Epidermal melanocyte (primary cell): Measurements from ENCODE around the gene CDH7.

Experiments
- DNase-seq: peaks from one replicate; pipeline ENCODE4 v3.0.0; 2011; ENCODE audit warnings: low spot score; ENCODE audit not compliant: insufficient read length

CDH7 gene, protein sequence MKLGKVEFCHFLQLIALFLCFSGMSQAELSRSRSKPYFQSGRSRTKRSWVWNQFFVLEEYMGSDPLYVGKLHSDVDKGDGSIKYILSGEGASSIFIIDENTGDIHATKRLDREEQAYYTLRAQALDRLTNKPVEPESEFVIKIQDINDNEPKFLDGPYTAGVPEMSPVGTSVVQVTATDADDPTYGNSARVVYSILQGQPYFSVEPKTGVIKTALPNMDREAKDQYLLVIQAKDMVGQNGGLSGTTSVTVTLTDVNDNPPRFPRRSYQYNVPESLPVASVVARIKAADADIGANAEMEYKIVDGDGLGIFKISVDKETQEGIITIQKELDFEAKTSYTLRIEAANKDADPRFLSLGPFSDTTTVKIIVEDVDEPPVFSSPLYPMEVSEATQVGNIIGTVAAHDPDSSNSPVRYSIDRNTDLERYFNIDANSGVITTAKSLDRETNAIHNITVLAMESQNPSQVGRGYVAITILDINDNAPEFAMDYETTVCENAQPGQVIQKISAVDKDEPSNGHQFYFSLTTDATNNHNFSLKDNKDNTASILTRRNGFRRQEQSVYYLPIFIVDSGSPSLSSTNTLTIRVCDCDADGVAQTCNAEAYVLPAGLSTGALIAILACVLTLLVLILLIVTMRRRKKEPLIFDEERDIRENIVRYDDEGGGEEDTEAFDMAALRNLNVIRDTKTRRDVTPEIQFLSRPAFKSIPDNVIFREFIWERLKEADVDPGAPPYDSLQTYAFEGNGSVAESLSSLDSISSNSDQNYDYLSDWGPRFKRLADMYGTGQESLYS

DNA sequence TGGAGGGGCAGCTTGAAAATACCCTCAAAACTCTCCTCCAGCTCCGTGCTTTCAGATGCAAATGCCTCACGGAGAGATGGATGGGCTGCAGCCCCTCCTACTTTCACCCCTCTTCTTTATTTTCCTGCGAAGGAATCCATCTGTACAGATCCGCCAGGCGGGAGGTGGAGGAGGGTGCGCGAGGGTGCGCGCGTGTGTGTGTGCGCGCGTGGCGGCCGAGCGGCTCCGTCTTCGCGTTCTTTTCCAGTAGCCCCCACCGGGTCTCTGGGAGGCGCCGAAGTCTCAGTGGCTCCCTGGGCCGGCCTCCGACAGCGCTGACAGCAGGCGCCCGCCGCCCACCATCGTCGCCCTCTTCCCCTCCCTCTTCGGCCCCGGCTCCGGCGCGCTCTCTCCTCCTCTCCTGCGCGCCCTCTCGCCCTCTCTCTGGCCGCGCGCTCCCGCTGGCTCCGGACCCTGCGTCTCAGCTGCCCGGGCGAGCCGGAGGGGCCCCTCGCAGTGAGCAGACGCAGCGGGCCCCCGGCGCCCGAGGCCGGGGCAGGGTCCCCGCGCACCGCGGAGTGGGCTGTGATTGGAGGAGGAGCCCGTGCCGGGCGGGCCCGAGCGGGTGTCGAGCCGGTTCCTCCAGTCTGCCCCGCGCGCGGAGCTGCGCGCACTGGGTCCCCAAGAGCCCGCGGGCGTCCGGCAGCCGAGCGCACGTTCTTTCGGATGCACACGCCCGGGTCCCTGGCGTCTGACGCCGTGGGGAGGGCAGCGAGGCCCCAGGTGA, at the start of gene CDH7:
Gene CDH7 (plus strand): TSS at position 624 of the 766 bp plus-strand sequence. CDS start 11,831 bp downstream, outside the sequence.
- no peak for DNase-seq

DNA sequence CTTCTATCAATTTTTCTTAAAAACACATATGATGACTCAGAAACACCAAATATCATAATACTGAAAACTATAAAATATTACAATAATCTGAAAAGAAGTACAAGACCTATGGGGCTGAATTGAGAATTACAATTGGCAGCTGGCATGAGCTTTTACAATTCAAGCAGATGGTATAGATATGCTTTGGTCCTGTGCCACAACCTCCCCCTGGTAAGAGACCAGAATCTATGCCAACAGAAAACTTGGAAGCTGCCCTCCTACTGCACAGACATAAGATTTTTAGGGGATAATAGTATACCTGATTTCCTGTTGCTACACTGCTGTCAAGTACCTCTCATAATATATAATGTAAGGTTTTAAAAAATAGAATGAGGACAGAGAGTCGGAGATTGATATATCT, 46.8 kb upstream of the CDH7 start:
- no peak for DNase-seq

GRCh38 chr18:65706646-65707045, 44.2 kb upstream of the CDH7 start:
- no peak for DNase-seq

DNA sequence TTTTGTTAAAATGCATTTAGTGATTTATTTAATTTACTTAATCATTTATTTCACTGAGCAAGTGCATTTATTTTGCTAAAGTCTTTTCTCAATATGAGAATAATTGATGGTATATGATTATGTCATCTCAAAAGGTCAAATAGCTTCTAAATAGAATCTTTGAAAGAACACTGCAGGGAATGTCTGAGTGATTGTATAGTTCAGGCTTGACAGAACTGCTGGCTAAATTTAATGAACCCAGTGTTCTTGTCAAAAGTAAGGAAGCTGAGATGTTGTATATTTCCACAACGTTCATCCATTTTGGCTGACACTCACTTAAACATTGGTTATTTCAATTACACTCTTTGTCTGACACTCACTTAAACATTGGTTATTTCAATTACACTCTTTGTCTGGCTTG, 39.3 kb upstream of the CDH7 start:
- DNase-seq, result no peak

GRCh38 chr18:65721619-65722018, 29.2 kb upstream of the CDH7 start:
- no peak for DNase-seq

GRCh38 chr18:65725251-65726050, 25.4 kb upstream of the CDH7 start:
- DNase-seq, result no peak

- no peak for DNase-seq
These were observed 15.7 kb upstream of the CDH7 start for GRCh38 chr18:65735155-65735554.

DNA sequence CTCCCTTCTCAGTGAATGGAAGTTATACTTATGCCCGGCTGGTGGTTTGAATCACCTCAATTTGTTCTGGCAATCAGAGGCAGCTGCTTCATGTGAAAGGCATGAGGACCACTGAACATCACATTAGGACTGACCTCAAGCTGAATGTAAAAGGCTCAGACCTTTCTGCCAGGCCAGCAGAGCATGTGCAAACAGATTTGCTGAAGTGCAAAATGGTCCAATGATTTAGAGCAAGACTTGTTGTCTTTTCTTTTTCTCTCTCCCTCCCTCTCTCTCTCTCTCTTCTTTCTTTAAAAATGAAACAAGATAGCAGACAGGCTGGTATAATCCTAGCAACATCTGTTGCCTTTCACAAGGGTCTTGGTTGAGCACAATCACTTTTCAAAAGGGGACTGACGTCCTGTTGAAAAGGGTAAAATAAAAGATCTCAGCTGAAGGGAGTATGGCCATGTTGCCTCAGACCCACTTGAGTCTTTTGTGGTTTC, 13.3 kb upstream of the CDH7 start:
- DNase-seq, result no peak

GRCh38 chr18:65746936-65747335, 3.9 kb upstream of the CDH7 start:
- no peak for DNase-seq

DNA sequence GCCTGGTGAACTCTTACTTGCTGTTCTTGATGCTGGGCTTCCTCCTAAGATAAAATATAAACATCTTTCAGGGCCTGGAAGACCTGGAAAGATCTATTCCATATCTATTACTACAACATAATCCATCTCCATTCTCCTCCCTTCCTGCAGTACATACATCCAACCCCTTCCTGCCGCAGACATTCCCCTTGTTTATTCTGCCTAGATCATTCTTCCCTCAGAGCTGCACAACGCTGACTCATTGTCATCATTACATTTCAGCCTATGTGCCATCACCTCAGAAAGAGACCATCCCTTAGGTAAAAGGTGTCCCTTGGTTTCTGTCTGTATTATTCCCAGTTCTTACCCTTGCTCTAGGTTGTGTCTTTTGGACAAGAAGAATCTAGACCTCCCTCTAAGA, 2.5 kb upstream of the CDH7 start:
- no peak for DNase-seq

DNA sequence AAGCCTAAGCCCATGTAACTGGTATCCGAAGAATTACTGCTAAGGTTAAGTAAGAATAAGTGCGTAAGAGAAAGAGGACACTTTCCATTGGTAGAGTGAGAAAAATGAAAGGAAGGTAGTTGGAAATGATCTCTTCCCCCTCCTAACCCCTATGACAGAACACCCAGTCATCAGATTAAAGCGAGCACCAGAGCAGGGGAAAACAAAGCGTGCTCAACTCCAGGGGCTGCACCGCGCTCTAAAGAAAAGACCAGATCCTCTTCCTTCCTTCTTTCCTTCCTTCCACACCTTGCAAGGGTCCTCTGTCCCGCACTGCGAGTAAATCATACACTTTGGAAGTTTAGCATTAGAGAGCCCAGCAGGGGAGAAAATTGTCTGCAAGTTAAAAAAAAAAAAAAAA, 971 bp upstream of the CDH7 start:
- no peak for DNase-seq

DNA sequence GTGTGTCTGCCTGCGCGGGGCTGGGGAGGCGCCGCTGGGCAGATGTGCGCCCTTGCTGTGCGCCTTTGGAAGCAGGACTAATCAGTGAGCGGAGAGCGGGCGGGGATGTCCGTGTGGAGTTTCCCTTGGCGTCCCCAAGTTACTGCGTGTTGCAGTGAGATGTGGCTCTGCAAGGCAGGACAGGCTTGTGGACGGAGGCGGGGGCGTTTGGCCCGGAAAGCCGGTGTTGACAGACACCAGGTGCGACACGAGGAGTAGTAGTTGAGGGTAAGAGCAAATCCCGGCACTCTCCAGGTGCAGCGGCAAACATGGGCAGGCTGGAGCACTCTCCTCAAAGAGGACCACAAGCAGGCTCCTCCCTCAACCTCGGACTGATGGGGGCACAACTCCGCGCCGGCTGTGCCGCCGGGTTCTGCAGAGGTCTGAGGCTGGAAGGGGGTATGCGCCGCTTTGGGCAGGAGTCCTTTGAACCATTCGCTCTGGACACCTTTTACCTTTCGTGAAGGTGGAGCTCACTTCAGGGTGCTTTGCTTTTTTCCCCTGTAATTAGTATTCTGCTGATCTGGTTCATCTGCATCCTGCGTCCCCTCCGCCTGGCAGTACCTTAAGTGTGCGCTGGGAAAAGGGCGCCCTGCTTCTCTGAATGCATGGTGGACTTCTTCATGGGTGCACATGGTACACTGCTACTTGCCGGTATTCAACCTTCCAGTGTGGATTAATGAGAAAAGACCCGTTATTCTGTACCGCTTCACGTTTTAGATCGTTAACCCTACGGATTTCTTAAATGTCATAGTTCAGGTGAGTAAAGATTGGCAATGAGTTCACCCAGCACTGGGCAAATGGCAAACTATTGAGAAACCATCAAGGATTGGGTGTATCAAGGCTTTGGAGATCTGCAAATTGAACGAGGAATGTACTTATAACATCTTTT, 608 bp downstream of the CDH7 start:
- no peak for DNase-seq

- no peak for DNase-seq
These were observed 2.0 kb downstream of the CDH7 start for GRCh38 chr18:65752625-65753325.

DNA sequence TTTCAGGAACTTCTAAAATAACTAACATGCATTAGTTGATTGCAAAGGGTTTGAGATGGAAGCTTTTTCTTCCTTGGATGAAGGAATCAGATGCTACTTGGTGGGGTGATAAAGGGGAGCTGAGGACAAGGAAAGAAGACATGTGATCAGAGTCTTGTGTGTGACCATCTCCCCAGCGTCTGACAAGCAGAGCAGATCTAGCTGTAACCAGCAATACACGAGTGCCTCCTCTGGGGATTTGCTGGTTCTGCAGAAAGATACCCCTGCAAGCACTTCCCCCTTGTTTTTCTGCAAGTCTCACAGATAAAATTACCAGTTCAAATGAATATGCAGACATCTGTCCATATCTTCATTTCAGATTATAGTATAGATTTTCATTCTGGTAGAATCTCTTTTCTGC, 2.7 kb downstream of the CDH7 start:
- peak; percentile 26 for DNase-seq

DNA sequence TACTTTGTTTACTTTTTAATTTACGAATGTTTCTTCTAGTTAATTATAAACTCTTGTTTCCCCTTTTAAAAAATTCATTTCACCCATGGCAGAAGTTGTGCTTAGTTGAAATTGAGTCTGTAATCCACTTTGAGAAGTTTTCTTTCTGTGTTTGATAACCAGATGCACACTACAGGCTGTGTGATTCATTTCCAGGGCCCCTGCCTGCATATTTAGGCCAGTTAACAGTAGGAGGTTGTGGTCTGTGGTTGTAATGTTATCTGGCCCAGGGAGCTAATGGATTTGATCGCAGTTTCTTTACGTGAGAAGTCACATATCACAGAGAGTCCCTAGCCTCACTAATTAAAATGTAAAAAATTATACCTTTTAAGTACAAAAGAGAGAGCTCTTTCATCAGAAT, 3.3 kb downstream of the CDH7 start:
- no peak for DNase-seq

- DNase-seq, result no peak
These were observed 4.8 kb downstream of the CDH7 start for GRCh38 chr18:65755616-65756015.

- no peak for DNase-seq
These were observed 9.6 kb downstream of the CDH7 start for GRCh38 chr18:65760457-65760856.

GRCh38 chr18:65761636-65762295, 11.0 kb downstream of the CDH7 start:
- DNase-seq, result no peak

GRCh38 chr18:65762556-65762955, 11.7 kb downstream of the CDH7 start:
- no peak for DNase-seq
